22Rv1 (cell line): ENCODE measurements around the gene ADA.

ENCODE experiments used
- ZFX ChIP-seq: fragments of 450-650 bp; IDR thresholded peaks from 2 replicates; pipeline ENCODE4 v1.6.1; 2017; ENCODE audit warnings: antibody characterized with exemption, borderline replicate concordance
- TF ChIP-seq, protein P1 (sequence below): fragments of 450-650 bp; IDR thresholded peaks from 2 replicates; pipeline ENCODE4 v1.5.1; 2017; ENCODE audit warnings: mild to moderate bottlenecking

DNA sequence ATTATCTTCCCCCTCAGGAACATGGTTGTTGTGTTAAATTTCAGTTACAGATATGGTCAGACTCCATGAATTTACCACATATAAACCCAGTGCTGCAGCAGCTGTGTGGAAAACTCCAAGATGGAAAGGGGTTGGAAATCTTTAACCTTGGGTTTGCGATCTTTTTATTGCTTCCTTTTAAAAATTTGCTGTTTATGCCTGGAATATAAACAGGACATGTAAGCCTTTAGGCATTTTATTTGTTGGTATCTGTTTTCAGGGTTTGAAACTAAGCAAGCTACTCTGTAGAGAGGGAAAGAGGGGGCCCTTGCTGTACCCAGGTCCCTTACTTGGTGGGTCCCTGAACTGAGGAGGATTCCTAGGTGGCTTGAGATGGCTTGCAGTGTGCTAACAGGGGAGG is 68.3 kb downstream of the ADA start:
- TF ChIP-seq, protein P1, sequence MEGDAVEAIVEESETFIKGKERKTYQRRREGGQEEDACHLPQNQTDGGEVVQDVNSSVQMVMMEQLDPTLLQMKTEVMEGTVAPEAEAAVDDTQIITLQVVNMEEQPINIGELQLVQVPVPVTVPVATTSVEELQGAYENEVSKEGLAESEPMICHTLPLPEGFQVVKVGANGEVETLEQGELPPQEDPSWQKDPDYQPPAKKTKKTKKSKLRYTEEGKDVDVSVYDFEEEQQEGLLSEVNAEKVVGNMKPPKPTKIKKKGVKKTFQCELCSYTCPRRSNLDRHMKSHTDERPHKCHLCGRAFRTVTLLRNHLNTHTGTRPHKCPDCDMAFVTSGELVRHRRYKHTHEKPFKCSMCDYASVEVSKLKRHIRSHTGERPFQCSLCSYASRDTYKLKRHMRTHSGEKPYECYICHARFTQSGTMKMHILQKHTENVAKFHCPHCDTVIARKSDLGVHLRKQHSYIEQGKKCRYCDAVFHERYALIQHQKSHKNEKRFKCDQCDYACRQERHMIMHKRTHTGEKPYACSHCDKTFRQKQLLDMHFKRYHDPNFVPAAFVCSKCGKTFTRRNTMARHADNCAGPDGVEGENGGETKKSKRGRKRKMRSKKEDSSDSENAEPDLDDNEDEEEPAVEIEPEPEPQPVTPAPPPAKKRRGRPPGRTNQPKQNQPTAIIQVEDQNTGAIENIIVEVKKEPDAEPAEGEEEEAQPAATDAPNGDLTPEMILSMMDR, result no peak
- TF ChIP-seq ZFX, result no peak
